Neural cell (in vitro differentiated cells): ENCODE data around the gene ASS1. TPM values are rescaled to one million over a fixed set of nuclear protein-coding genes. Genes with fewer than 3 reads are reported as not detected.

ENCODE experiments used
- H2AFZ ChIP-seq: fragments of 200-600, 300-800 bp; sonication (generic), shearing (Covaris generic); 2 replicates; pipeline ENCODE4 v1.6.0; 2014; ENCODE audit warnings: low read depth, mild to moderate bottlenecking, antibody characterized with exemption, low read length, moderate library complexity
- H3F3A ChIP-seq: fragments of 200-600 bp; shearing (Covaris generic); 2 replicates; pipeline ENCODE4 v1.6.1; 2016; ENCODE audit warnings: mild to moderate bottlenecking, moderate library complexity, mixed read lengths, antibody characterized with exemption, low read length; ENCODE audit not compliant: insufficient read depth, poor library complexity, severe bottlenecking
- H3K27ac ChIP-seq: fragments of 200-600, 300-800 bp; sonication (generic), shearing (Covaris generic); 2 replicates; pipeline ENCODE4 v1.5.1; 2014; ENCODE audit warnings: mild to moderate bottlenecking, low read length, moderate library complexity
- H3K27me3 ChIP-seq: fragments of 300-800, 200-600 bp; sonication (generic), shearing (Covaris generic); 2 replicates; pipeline ENCODE4 v1.6.0; 2014; ENCODE audit warnings: mild to moderate bottlenecking, low read depth, low read length, moderate library complexity; ENCODE audit not compliant: insufficient read depth
- H3K36me3 ChIP-seq: fragments of 300-800, 200-600 bp; sonication (generic), shearing (Covaris generic); 2 replicates; pipeline ENCODE4 v1.5.1; 2014; ENCODE audit warnings: mild to moderate bottlenecking, antibody characterized with exemption, low read length, moderate library complexity; ENCODE audit not compliant: insufficient read depth
- H3K4me2 ChIP-seq: fragments of 300-800, 200-600 bp; sonication (generic), shearing (Covaris generic); 2 replicates; pipeline ENCODE4 v1.6.0; 2014; ENCODE audit warnings: mild to moderate bottlenecking, low read length
- H3K4me3 ChIP-seq: fragments of 300-800, 200-600 bp; sonication (generic), shearing (Covaris generic); 2 replicates; pipeline ENCODE4 v1.5.1; 2014; ENCODE audit warnings: mild to moderate bottlenecking, low read length, moderate library complexity
- H3K79me2 ChIP-seq: fragments of 200-600 bp; shearing (Covaris generic); replicated peaks from 2 replicates; pipeline ENCODE4 v1.6.0; 2014; ENCODE audit warnings: mild to moderate bottlenecking, low read length, moderate library complexity; ENCODE audit not compliant: insufficient read depth
- H3K9ac ChIP-seq: fragments of 300-800, 200-600 bp; sonication (generic), shearing (Covaris generic); 2 replicates; pipeline ENCODE4 v1.6.1; 2016; ENCODE audit warnings: mild to moderate bottlenecking, low read length, mixed read lengths
- H3K9me2 ChIP-seq: fragments of 200-600 bp; shearing (Covaris generic); 2 replicates; pipeline ENCODE4 v1.6.1; 2016; ENCODE audit warnings: mild to moderate bottlenecking, low read length, mixed read lengths; ENCODE audit not compliant: insufficient read depth
- H3K9me3 ChIP-seq: fragments of 200-600, 300-800 bp; sonication (generic), shearing (Covaris generic); 2 replicates; pipeline ENCODE4 v1.6.1; 2016; ENCODE audit warnings: mild to moderate bottlenecking, mixed run types, low read length, moderate library complexity, mixed read lengths
- H4K20me1 ChIP-seq: fragments of 200-600 bp; shearing (Covaris generic); 2 replicates; pipeline ENCODE4 v1.6.1; 2016; ENCODE audit warnings: mild to moderate bottlenecking, mixed run types; ENCODE audit not compliant: insufficient read depth
- CTCF ChIP-seq: fragments of 450-650 bp; IDR thresholded peaks from 2 replicates; pipeline ENCODE4 v1.5.1; 2014; ENCODE audit warnings: antibody characterized with exemption, mild to moderate bottlenecking, moderate library complexity; ENCODE audit not compliant: poor library complexity, severe bottlenecking
- EP300 ChIP-seq: fragments of 450-650 bp; conservative IDR thresholded peaks from 2 replicates; pipeline ENCODE4 v1.6.1; 2014; ENCODE audit warnings: antibody characterized with exemption, mild to moderate bottlenecking, moderate library complexity; ENCODE audit not compliant: poor library complexity, severe bottlenecking
- EZH2 ChIP-seq: fragments of 200-600, 300-800 bp; shearing (Covaris generic), sonication (generic); IDR thresholded peaks from 2 replicates; pipeline ENCODE4 v1.6.1; 2014; ENCODE audit warnings: antibody characterized with exemption, low read length, borderline replicate concordance, mild to moderate bottlenecking; ENCODE audit not compliant: insufficient read depth, poor library complexity, severe bottlenecking
- MXI1 ChIP-seq: fragments of 450-650 bp; conservative IDR thresholded peaks from 2 replicates; pipeline ENCODE4 v1.6.1; 2014; ENCODE audit warnings: antibody characterized with exemption, mild to moderate bottlenecking; ENCODE audit not compliant: poor library complexity, severe bottlenecking
- POLR2AphosphoS5 ChIP-seq: IDR thresholded peaks from 2 replicates; pipeline ENCODE4 v1.6.1; 2012
- RAD21 ChIP-seq: fragments of 450-650 bp; conservative IDR thresholded peaks from 2 replicates; pipeline ENCODE4 v1.6.1; 2014; ENCODE audit warnings: antibody characterized with exemption, mild to moderate bottlenecking, moderate library complexity
- REST ChIP-seq: IDR thresholded peaks from 2 replicates; pipeline ENCODE4 v1.6.1; 2012; ENCODE audit warnings: borderline replicate concordance
- SMC3 ChIP-seq: fragments of 450-650 bp; conservative IDR thresholded peaks from 2 replicates; pipeline ENCODE4 v1.6.1; 2014; ENCODE audit warnings: antibody characterized with exemption, mild to moderate bottlenecking, moderate library complexity; ENCODE audit not compliant: poor library complexity
- TAF1 ChIP-seq: IDR thresholded peaks from 2 replicates; pipeline ENCODE4 v1.6.1; 2012; ENCODE audit warnings: low read depth
- polyA plus RNA-seq: library from polyadenylated mRNA; depleted of rRNA; stranded (reverse); fragments of >200 nt; gene quantifications from 2 replicates; pipeline ENCODE4 v1.2.3, GENCODE V29; 2014

ASS1 gene
- polyA plus RNA-seq, 1 donor from 2014 or later = 2.6 TPM

GRCh38 chr9:130512199-130512598 is 67.4 kb downstream of the ASS1 start:
- no peak overlapping the region for H3K4me2 ChIP-seq
- H3K9me3 ChIP-seq = no peaks in the 10 kb centered on the region
- H2AFZ ChIP-seq = no peak overlapping the region
- H3K27ac ChIP-seq = no peak overlapping the region
- no peaks in the 10 kb centered on the region for H3K9me2 ChIP-seq
- H3K27me3 ChIP-seq = no peaks in the 10 kb centered on the region
- H3K36me3 ChIP-seq = no peaks in the 10 kb centered on the region
- TF ChIP-seq EP300 (no peak), TAF1 (no peak), SMC3 (no peak), CTCF (no peak), EZH2 (no peak), REST (no peak), MXI1 (no peak), RAD21 (no peak), POLR2AphosphoS5 (no peak)
- no peaks in the 10 kb centered on the region for H3K79me2 ChIP-seq
- H3F3A ChIP-seq = no peaks in the 10 kb centered on the region
- H3K4me3 ChIP-seq = no peak overlapping the region
- H4K20me1 ChIP-seq = no peaks in the 10 kb centered on the region
- H3K9ac ChIP-seq = no peak overlapping the region

GRCh38 chr9:130513078-130513477 is 68.3 kb downstream of the ASS1 start:
- H3F3A ChIP-seq = no peaks in the 10 kb centered on the region
- H3K36me3 ChIP-seq = no peaks in the 10 kb centered on the region
- H3K4me2 ChIP-seq = no peak overlapping the region
- no peaks in the 10 kb centered on the region for H3K79me2 ChIP-seq
- H3K4me3 ChIP-seq = no peak overlapping the region
- H3K9me2 ChIP-seq = no peaks in the 10 kb centered on the region
- no peak overlapping the region for H3K27ac ChIP-seq
- H3K9ac ChIP-seq = no peak overlapping the region
- H3K27me3 ChIP-seq = no peaks in the 10 kb centered on the region
- H3K9me3 ChIP-seq = no peaks in the 10 kb centered on the region
- H4K20me1 ChIP-seq = no peaks in the 10 kb centered on the region
- no peak overlapping the region for H2AFZ ChIP-seq
- TF ChIP-seq EP300 (no peak), EZH2 (no peak), REST (no peak)
